ENCODE data around the gene STMN3. TPM values are rescaled to one million over a fixed set of nuclear protein-coding genes. Genes with fewer than 3 reads are reported as not detected.

The STMN3 gene
- polyA plus RNA-seq, 1 donor: 23.1 TPM

- Histone ChIP-seq H3K27me3 (ENCODE audit: control insufficient read depth, insufficient read depth, low read length) (no peaks in the 10 kb centered on the region), H3K4me3 (ENCODE audit: low read length) (no peak overlapping the region), H3K36me3 (ENCODE audit: control insufficient read depth, insufficient read depth, low read length) (peaks cover 67% of the 10 kb centered on the region), H3K4me1 (ENCODE audit: control insufficient read depth, insufficient read depth, low read length) (no peaks in the 10 kb centered on the region), H3K9me3 (ENCODE audit: control insufficient read depth, low read depth, low read length) (no peaks in the 10 kb centered on the region), H3K27ac (ENCODE audit: low read length) (no peak overlapping the region)
- DNase-seq: no peak
- WGBS (ENCODE audit: insufficient coverage, low lambda C conversion rate): no CpG with 5 or more reads among the region's 10 CpGs
Observed at GRCh38 chr20:63594043-63594561, 59.1 kb downstream of the STMN3 start.

GRCh38 chr20:63592661-63593060 is 60.6 kb downstream of the STMN3 start:
- Histone ChIP-seq H3K27me3 (ENCODE audit: control insufficient read depth, insufficient read depth, low read length) (no peaks in the 10 kb centered on the region), H3K4me3 (ENCODE audit: low read length) (no peak overlapping the region), H3K36me3 (ENCODE audit: control insufficient read depth, insufficient read depth, low read length) (peaks cover 67% of the 10 kb centered on the region), H3K9me3 (ENCODE audit: control insufficient read depth, low read depth, low read length) (no peaks in the 10 kb centered on the region), H3K4me1 (ENCODE audit: control insufficient read depth, insufficient read depth, low read length) (no peaks in the 10 kb centered on the region), H3K27ac (ENCODE audit: low read length) (no peak overlapping the region)
- no peak for DNase-seq
- no CpG with 5 or more reads among the region's 13 CpGs for WGBS (ENCODE audit: insufficient coverage, low lambda C conversion rate)

DNA sequence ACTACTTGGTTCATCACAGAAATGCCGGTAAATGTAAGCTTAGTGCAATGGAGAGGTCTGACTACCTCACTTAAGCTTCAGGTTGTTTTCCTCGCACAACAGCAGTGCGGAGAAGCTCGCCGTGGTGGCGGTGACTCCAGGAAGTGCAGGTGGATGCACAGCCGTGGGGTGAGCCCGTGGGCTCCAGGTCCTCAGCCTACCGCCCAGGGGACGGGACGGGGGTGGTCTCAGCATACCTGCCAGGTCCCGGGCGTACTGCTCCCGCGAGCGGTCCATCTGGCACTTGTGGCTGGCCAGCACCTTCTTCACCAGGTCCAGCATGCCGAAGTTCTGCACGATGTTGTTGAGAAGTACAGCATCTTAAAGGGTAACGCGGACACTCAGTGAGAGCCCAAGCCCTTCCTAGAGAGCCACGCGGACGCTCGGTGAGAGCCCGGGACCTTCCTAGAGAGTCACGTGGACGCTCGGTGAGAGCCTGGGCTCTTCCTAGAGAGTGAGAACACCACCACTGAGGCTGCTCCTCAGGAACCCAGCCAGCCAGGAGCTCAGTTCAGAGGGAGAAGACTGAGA is 61.4 kb downstream of the STMN3 start:
- no CpG with 5 or more reads among the region's 28 CpGs for WGBS (ENCODE audit: insufficient coverage, low lambda C conversion rate)
- Histone ChIP-seq H3K27ac (ENCODE audit: low read length) (no peak overlapping the region), H3K4me3 (ENCODE audit: low read length) (no peak overlapping the region), H3K9me3 (ENCODE audit: control insufficient read depth, low read depth, low read length) (no peaks in the 10 kb centered on the region), H3K4me1 (ENCODE audit: control insufficient read depth, insufficient read depth, low read length) (no peaks in the 10 kb centered on the region), H3K36me3 (ENCODE audit: control insufficient read depth, insufficient read depth, low read length) (peaks cover 65% of the 10 kb centered on the region), H3K27me3 (ENCODE audit: control insufficient read depth, insufficient read depth, low read length) (no peaks in the 10 kb centered on the region)
- DNase-seq: no peak

GRCh38 chr20:63591147-63591533 is 62.1 kb downstream of the STMN3 start:
- H3K4me1 ChIP-seq (ENCODE audit: control insufficient read depth, insufficient read depth, low read length): no peaks in the 10 kb centered on the region
- H3K4me3 ChIP-seq (ENCODE audit: low read length): no peak overlapping the region
- no peak overlapping the region for H3K27ac ChIP-seq (ENCODE audit: low read length)
- DNase-seq: no peak
- H3K36me3 ChIP-seq (ENCODE audit: control insufficient read depth, insufficient read depth, low read length): peaks cover 63% of the 10 kb centered on the region
- WGBS (ENCODE audit: insufficient coverage, low lambda C conversion rate): no CpG with 5 or more reads among the region's 4 CpGs
- H3K9me3 ChIP-seq (ENCODE audit: control insufficient read depth, low read depth, low read length): no peaks in the 10 kb centered on the region
- no peaks in the 10 kb centered on the region for H3K27me3 ChIP-seq (ENCODE audit: control insufficient read depth, insufficient read depth, low read length)

GRCh38 chr20:63590218-63591146 is 62.7 kb downstream of the STMN3 start:
- no peak overlapping the region for H3K4me3 ChIP-seq (ENCODE audit: low read length)
- H3K36me3 ChIP-seq (ENCODE audit: control insufficient read depth, insufficient read depth, low read length): peaks cover 57% of the 10 kb centered on the region
- no peaks in the 10 kb centered on the region for H3K27me3 ChIP-seq (ENCODE audit: control insufficient read depth, insufficient read depth, low read length)
- no peak overlapping the region for H3K27ac ChIP-seq (ENCODE audit: low read length)
- DNase-seq: no peak
- no CpG with 5 or more reads among the region's 52 CpGs for WGBS (ENCODE audit: insufficient coverage, low lambda C conversion rate)
- no peaks in the 10 kb centered on the region for H3K9me3 ChIP-seq (ENCODE audit: control insufficient read depth, low read depth, low read length)
- no peaks in the 10 kb centered on the region for H3K4me1 ChIP-seq (ENCODE audit: control insufficient read depth, insufficient read depth, low read length)

Other genes starting within 250 kb of the STMN3 start
- 5.2 TPM for gene KCNQ2, start 180.8 kb downstream of the STMN3 start, polyA plus RNA-seq
- 29.7 TPM for gene EEF1A2, start 154.3 kb downstream of the STMN3 start, polyA plus RNA-seq
- 234 TPM for gene PPDPF, start 132.7 kb downstream of the STMN3 start, polyA plus RNA-seq
- 0.31 TPM for gene PTK6, start 116.0 kb downstream of the STMN3 start, polyA plus RNA-seq
- 0.16 TPM for gene SRMS, start 105.7 kb downstream of the STMN3 start, polyA plus RNA-seq
- gene FNDC11, start 99.3 kb downstream of the STMN3 start, polyA plus RNA-seq: 0.34 TPM
- gene HELZ2, start 79.2 kb downstream of the STMN3 start, polyA plus RNA-seq: 13.0 TPM
- 10.5 TPM for gene GMEB2, start 26.3 kb downstream of the STMN3 start, polyA plus RNA-seq
- gene RTEL1, start 4.9 kb upstream of the STMN3 start, polyA plus RNA-seq: 12.2 TPM
- gene TNFRSF6B, start 43.2 kb upstream of the STMN3 start, polyA plus RNA-seq: 1.9 TPM
- gene ARFRP1, start 54.6 kb upstream of the STMN3 start, polyA plus RNA-seq: 22.2 TPM
- gene ZGPAT, start 54.6 kb upstream of the STMN3 start, polyA plus RNA-seq: 20.1 TPM
- 7.5 TPM for gene LIME1, start 83.2 kb upstream of the STMN3 start, polyA plus RNA-seq
- 61.5 TPM for gene SLC2A4RG, start 86.4 kb upstream of the STMN3 start, polyA plus RNA-seq
- 4.1 TPM for gene ZBTB46, start 177.8 kb upstream of the STMN3 start, polyA plus RNA-seq
- not detected for gene ABHD16B, start 208.1 kb upstream of the STMN3 start, polyA plus RNA-seq
- gene TPD52L2, start 211.8 kb upstream of the STMN3 start, polyA plus RNA-seq: 63.6 TPM
- gene DNAJC5, start 241.7 kb upstream of the STMN3 start, polyA plus RNA-seq: 21.9 TPM

Data from large intestine (tissue), 3 donors.